ENCODE measurements around the gene TNFRSF8.

The TNFRSF8 gene

GRCh38 chr1:12162459-12163137 is 99.5 kb downstream of the TNFRSF8 start:
- no peak for FAIRE-seq

- no peak for FAIRE-seq
These were observed 100.1 kb downstream of the TNFRSF8 start for GRCh38 chr1:12163210-12163609.

- no peak for FAIRE-seq
These were observed 101.1 kb downstream of the TNFRSF8 start for GRCh38 chr1:12164210-12164609.

- FAIRE-seq, result no peak
These were observed 102.2 kb downstream of the TNFRSF8 start for GRCh38 chr1:12165342-12165741.

- FAIRE-seq, result no peak
These were observed 103.9 kb downstream of the TNFRSF8 start, which contains the start of gene TNFRSF1B for GRCh38 chr1:12166834-12167492. TNFRSF1B (plus strand) TSS chr1:12166991; CDS start chr1:12167092, 101 bp downstream.

GRCh38 chr1:12167493-12168429 is 104.7 kb downstream of the TNFRSF8 start:
- FAIRE-seq, result no peak

GRCh38 chr1:12168451-12169160 is 105.5 kb downstream of the TNFRSF8 start:
- FAIRE-seq, result no peak

- no peak for FAIRE-seq
These were observed 106.5 kb downstream of the TNFRSF8 start for GRCh38 chr1:12169442-12170135.

GRCh38 chr1:12170263-12170671 is 107.2 kb downstream of the TNFRSF8 start:
- FAIRE-seq, result no peak

- FAIRE-seq, result no peak
These were observed 108.3 kb downstream of the TNFRSF8 start for GRCh38 chr1:12171206-12172041.

GRCh38 chr1:12172042-12172851 is 109.1 kb downstream of the TNFRSF8 start:
- FAIRE-seq, result no peak

GRCh38 chr1:12173041-12173509 is 110.0 kb downstream of the TNFRSF8 start:
- no peak for FAIRE-seq

GRCh38 chr1:12173631-12174121 is 110.6 kb downstream of the TNFRSF8 start:
- no peak for FAIRE-seq

- no peak for FAIRE-seq
These were observed 112.1 kb downstream of the TNFRSF8 start for GRCh38 chr1:12174924-12175810.

GRCh38 chr1:12176298-12177118 is 113.4 kb downstream of the TNFRSF8 start:
- no peak for FAIRE-seq

GRCh38 chr1:12177156-12177998 is 114.3 kb downstream of the TNFRSF8 start:
- no peak for FAIRE-seq

GRCh38 chr1:12177999-12178441 is 114.9 kb downstream of the TNFRSF8 start:
- FAIRE-seq, result no peak
